ENCODE data around the gene TAF12.
A peak's percentile ranks its signal among the peaks of the same experiment; 100 is the strongest.
"Not testable (repeated sequence)": the region's sequence is repeated elsewhere in the genome, so short reads cannot be mapped to it uniquely, and the experiment has no call there.

Gene TAF12

GRCh38 chr1:28581531-28582247 is 61.2 kb downstream of the TAF12 start:
- peak; percentile 98 to 99 for DNase-seq

DNA sequence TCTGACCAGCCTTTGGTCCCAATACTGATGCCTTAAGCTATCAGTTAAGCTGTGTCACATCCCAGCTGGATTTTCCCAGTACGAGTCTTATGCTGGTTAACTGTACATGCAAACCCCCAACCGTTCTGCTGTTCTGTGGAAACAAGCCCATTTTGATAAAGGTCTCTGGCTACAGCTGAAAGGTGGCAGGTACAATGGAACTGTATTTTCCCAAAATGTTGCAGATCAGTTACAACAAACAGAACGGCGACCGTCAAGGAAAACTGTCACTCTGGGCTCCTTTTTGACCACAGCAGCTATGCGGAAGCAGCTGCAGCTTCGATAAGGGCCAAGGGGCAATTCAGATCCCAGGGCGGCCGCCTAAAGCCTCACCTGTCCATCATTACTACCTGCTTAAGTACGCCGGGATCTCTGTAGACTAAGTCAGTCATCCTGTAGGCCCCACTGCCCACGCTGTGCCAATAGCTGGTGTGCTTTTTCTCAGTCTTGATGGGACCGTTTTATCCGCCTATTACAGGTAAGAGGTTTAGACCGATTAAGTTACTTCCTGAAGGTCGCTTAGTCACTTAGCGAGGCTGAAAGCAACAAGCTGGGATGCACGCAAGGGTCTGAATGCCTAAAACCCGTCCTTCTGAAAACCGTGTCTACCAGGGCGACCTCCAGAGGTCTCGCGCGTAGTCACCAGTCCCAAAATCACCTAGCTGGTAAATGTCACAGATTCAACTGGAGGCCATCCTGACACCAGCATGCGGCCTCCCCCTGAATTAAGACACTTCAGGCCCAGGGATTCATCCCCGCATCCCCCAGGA is 61.9 kb downstream of the TAF12 start:
- DNase-seq = peak in 1 of 2 donors; percentile 24

DNA sequence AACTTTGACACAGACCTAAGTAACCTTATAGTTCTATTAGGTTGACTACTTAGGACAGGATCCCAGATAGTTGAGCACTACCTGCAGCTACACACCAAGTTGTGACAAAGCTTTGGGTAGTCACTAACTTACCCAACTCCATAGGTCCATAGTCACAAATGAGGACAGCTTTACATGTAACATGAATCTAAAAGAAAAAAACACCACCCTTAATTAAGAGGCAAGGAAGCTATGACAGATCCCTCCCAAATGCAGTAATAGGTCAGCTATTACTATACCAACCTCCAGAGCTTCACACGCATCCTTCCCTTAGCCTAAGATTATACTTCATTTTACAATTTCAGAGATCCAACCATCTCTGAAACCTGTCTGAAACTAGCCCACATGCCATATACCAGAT is 63.5 kb downstream of the TAF12 start:
- no peak for DNase-seq

DNA sequence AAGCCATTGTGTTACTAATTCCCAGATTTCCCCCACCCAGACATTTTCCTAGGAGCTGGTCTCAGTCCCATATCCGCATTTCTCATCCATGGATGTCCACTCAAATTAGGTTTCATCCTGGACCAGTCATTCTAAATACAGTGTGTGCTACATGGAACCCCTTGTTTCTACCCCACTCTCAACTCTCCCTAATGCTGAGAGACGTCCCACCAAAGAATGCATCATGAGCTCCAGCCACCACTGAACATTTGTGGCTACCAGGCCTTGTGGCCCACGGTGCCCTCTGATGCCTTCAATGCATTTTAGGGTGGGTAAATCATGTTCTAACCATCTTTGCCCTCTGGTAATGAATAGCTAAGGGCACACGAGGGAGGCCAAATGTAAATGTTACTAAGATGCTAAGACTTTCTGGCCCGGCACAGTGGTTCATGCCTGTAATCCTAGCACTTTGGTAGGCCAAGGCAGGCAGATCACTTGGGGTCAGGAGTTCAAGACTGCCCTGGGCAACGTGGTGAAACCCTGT is 64.1 kb downstream of the TAF12 start:
- no peak for DNase-seq

DNA sequence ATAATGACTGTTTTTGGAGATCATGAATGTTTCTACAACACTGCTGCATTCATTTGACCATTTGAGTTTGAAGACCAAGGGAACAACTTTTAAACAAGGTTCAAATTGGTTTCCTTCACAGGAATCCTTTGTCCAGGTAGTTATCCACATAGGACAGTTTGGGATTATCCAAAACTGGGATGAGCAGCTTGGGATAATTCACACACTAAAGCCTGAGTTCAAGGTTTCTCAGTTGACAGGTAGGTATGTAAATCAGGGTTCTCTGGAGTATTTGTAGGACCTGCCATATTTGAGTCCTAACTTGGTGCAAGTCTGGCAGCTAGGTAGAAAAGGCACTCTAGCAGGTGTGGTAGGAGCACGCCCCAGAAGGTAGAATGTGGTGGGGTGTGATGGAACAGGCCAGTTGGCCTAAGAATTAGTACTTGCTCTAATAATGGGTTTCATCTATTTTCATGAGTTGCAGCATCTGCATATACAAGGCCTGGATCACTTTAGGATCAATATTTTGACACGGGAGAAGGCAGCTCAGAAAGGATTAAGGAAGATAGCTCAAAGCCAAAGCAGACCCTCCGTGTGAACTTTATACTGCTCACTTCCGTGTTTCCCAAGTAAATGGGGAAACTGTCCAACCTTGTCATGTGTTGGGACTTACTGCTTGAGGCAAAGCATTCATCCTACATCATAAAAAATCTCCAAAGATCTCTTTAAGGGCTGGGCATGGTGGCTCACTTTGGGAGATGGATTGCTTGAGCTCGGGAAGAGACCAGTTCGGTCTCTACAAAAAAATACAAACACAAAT is 64.9 kb downstream of the TAF12 start:
- DNase-seq = peak in 1 of 2 donors; percentile 20

GRCh38 chr1:28577052-28577678 is 65.7 kb downstream of the TAF12 start:
- peak; percentile 37 to 46 for DNase-seq

DNA sequence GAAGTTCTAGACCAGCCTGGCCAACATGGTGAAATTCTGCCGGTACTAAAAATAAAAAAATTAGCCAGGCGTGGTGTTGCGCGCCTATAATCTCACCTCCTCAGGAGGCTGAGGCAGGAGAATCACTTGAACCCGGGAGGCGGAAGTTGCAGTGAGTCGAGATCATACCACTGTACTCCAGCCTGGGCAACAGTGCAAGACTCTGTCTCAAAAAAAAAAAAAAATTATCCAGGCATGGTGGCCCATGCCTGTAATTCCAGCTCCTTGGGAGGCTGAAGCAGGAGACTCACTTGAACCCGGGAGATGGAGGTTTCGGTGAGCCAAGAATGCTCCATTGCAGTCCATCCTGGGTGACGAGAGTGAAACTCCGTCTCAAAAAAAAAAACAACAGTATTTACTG is 69.3 kb downstream of the TAF12 start:
- no peak for DNase-seq

DNA sequence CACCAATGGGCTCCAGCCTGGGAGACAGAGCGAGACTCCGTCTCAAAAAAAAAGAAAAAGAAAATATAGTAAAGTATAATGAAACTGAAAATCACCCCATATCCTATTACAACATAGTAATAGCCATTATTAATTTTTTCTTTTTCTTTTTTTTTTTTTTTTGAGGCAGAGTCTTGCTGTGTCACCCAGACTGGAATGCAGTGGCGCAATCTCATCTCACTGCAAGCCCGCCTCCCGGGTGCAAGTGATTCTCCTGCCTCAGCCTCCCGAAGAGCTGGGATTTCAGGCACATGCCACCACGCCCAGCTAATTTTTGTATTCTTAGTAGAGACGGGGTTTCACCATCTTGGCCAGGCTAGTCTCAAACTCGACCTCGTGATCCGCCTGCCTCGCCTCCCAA is 70.0 kb downstream of the TAF12 start:
- not testable (repeated sequence) for DNase-seq

DNA sequence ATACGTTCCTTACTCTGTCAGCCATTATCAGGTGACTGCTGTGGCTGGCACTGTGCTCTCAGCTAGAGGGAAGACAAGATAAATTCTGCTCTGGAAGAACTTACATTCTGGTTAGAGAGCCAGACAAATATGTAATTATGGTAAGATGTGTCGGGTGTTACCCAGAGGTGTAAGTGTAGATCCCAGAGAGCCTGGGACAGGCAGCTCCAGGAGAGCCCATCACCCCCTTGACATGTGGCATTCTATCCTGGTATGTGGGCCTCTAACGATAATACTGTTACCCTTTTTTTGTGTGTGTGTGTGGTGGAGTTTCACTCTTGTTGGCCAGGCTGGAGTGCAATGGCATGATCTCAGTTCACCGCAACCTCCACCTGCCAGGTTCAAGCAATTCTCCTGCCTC is 71.0 kb downstream of the TAF12 start:
- DNase-seq = no peak

GRCh38 chr1:28566931-28567330 is 75.9 kb downstream of the TAF12 start:
- DNase-seq = no peak

- no peak for DNase-seq
Observed at GRCh38 chr1:28565726-28566125, 77.1 kb downstream of the TAF12 start.

- DNase-seq = no peak
Observed at GRCh38 chr1:28565040-28565439, 77.8 kb downstream of the TAF12 start.

DNA sequence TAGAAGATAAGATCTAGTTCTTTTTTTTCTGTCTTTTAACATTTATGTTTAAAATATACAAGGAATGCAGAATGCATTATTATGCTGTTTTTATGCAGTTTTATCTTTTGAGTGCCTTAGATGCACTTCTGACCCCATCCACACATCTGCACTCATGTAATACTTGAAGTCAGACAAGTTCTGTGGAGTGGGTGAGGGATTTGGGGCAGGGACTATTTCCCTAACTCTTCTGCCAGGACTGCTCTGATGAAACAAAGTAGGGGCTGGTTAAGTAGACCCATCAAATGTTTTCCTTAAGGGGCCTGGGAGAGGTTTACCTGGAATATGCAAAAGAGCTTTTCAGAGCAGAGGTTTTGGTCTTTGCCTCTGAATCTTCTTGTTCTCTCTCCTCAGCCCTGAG is 78.6 kb downstream of the TAF12 start:
- no peak for DNase-seq

GRCh38 chr1:28560886-28561285 is 82.0 kb downstream of the TAF12 start:
- no peak for DNase-seq

All from inflammatory macrophage (primary cell).